ENCODE results near the gene KRTAP10-5. TPM values are rescaled to one million over a fixed set of nuclear protein-coding genes. Genes with fewer than 3 reads are reported as not detected.
"Not testable (repeated sequence)": the region's sequence is repeated elsewhere in the genome, so short reads cannot be mapped to it uniquely, and the experiment has no call there.

The KRTAP10-5 gene
- total and polyA plus RNA-seq, 9 donors, result not detected

- no peaks in the 10 kb centered on the region for H3K4me1 ChIP-seq (ENCODE audit: control insufficient read depth, insufficient read depth, low read length)
- no peak for DNase-seq
- H3K27ac ChIP-seq (ENCODE audit: low read length), result no peak overlapping the region
- WGBS (ENCODE audit: insufficient coverage), result 54% methylated on average over 11 of the region's 22 CpGs
- no peak overlapping the region for H3K4me3 ChIP-seq (ENCODE audit: low read length)
- peaks cover 10% of the 10 kb centered on the region for H3K27me3 ChIP-seq (ENCODE audit: control insufficient read depth, insufficient read depth, low read length)
- peaks cover 25% of the 10 kb centered on the region for H3K9me3 ChIP-seq (replicated peaks; ENCODE audit: control insufficient read depth, low read depth, low read length)
- no peaks in the 10 kb centered on the region for H3K36me3 ChIP-seq (ENCODE audit: control insufficient read depth, insufficient read depth, low read length)
Observed at GRCh38 chr21:44579056-44579832, 1.2 kb downstream of the KRTAP10-5 start.

GRCh38 chr21:44578371-44579055, 1.9 kb downstream of the KRTAP10-5 start:
- DNase-seq, result no peak
- peaks cover 25% of the 10 kb centered on the region for H3K9me3 ChIP-seq (replicated peaks; ENCODE audit: control insufficient read depth, low read depth, low read length)
- 91% methylated on average over 8 of the region's 17 CpGs for WGBS (ENCODE audit: insufficient coverage)
- H3K27ac ChIP-seq (ENCODE audit: low read length), result no peak overlapping the region
- peaks cover 10% of the 10 kb centered on the region for H3K27me3 ChIP-seq (ENCODE audit: control insufficient read depth, insufficient read depth, low read length)
- no peaks in the 10 kb centered on the region for H3K4me1 ChIP-seq (ENCODE audit: control insufficient read depth, insufficient read depth, low read length)
- no peaks in the 10 kb centered on the region for H3K36me3 ChIP-seq (ENCODE audit: control insufficient read depth, insufficient read depth, low read length)
- no peak overlapping the region for H3K4me3 ChIP-seq (ENCODE audit: low read length)

GRCh38 chr21:44576025-44576420, 4.4 kb downstream of the KRTAP10-5 start:
- Histone ChIP-seq H3K36me3 (ENCODE audit: control insufficient read depth, insufficient read depth, low read length) (no peaks in the 10 kb centered on the region), H3K27ac (ENCODE audit: low read length) (no peak overlapping the region), H3K4me1 (ENCODE audit: control insufficient read depth, insufficient read depth, low read length) (no peaks in the 10 kb centered on the region), H3K4me3 (ENCODE audit: low read length) (no peak overlapping the region), H3K9me3 (replicated peaks; ENCODE audit: control insufficient read depth, low read depth, low read length) (peaks cover 21% of the 10 kb centered on the region), H3K27me3 (ENCODE audit: control insufficient read depth, insufficient read depth, low read length) (peaks cover 9% of the 10 kb centered on the region)
- no peak for DNase-seq
- 89% methylated on average over 4 of the region's 10 CpGs for WGBS (ENCODE audit: insufficient coverage)

GRCh38 chr21:44575307-44576024, 4.9 kb downstream of the KRTAP10-5 start:
- H3K9me3 ChIP-seq (replicated peaks; ENCODE audit: control insufficient read depth, low read depth, low read length), result peaks cover 17% of the 10 kb centered on the region
- no peak for DNase-seq
- H3K27me3 ChIP-seq (ENCODE audit: control insufficient read depth, insufficient read depth, low read length), result peaks cover 8% of the 10 kb centered on the region
- H3K4me3 ChIP-seq (ENCODE audit: low read length), result no peak overlapping the region
- H3K4me1 ChIP-seq (ENCODE audit: control insufficient read depth, insufficient read depth, low read length), result no peaks in the 10 kb centered on the region
- WGBS (ENCODE audit: insufficient coverage), result 82% methylated on average over 14 of the region's 20 CpGs
- H3K36me3 ChIP-seq (ENCODE audit: control insufficient read depth, insufficient read depth, low read length), result no peaks in the 10 kb centered on the region
- no peak overlapping the region for H3K27ac ChIP-seq (ENCODE audit: low read length)

GRCh38 chr21:44574457-44575306, 5.7 kb downstream of the KRTAP10-5 start:
- Histone ChIP-seq H3K27ac (ENCODE audit: low read length) (no peak overlapping the region), H3K27me3 (ENCODE audit: control insufficient read depth, insufficient read depth, low read length) (peaks cover 7% of the 10 kb centered on the region), H3K4me1 (ENCODE audit: control insufficient read depth, insufficient read depth, low read length) (no peaks in the 10 kb centered on the region), H3K9me3 (replicated peaks; ENCODE audit: control insufficient read depth, low read depth, low read length) (peaks cover 16% of the 10 kb centered on the region), H3K36me3 (ENCODE audit: control insufficient read depth, insufficient read depth, low read length) (no peaks in the 10 kb centered on the region), H3K4me3 (ENCODE audit: low read length) (no peak overlapping the region)
- 23% methylated on average over 17 of the region's 21 CpGs for WGBS (ENCODE audit: insufficient coverage)
- no peak for DNase-seq

GRCh38 chr21:44573630-44574456, 6.6 kb downstream of the KRTAP10-5 start, which contains the start of gene KRTAP10-4:
KRTAP10-4 (plus strand) TSS chr21:44573729; CDS start chr21:44573759, 30 bp downstream.
- H3K27me3 ChIP-seq (ENCODE audit: control insufficient read depth, insufficient read depth, low read length); H3K27ac ChIP-seq (ENCODE audit: low read length); DNase-seq; H3K4me1 ChIP-seq (ENCODE audit: control insufficient read depth, insufficient read depth, low read length); H3K36me3 ChIP-seq (ENCODE audit: control insufficient read depth, insufficient read depth, low read length); H3K4me3 ChIP-seq (ENCODE audit: low read length): not testable (repeated sequence)
- peaks cover 16% of the 10 kb centered on the region for H3K9me3 ChIP-seq (replicated peaks; ENCODE audit: control insufficient read depth, low read depth, low read length)
- WGBS (ENCODE audit: insufficient coverage), result 58% methylated on average over 11 of the region's 25 CpGs

GRCh38 chr21:44572959-44573583, 7.3 kb downstream of the KRTAP10-5 start:
- DNase-seq, result no peak
- H3K9me3 ChIP-seq (replicated peaks; ENCODE audit: control insufficient read depth, low read depth, low read length), result peaks cover 16% of the 10 kb centered on the region
- WGBS (ENCODE audit: insufficient coverage), result 80% methylated on average over 15 of the region's 15 CpGs
- peaks cover 7% of the 10 kb centered on the region for H3K27me3 ChIP-seq (ENCODE audit: control insufficient read depth, insufficient read depth, low read length)
- no peak overlapping the region for H3K4me3 ChIP-seq (ENCODE audit: low read length)
- peaks cover 11% of the 10 kb centered on the region for H3K4me1 ChIP-seq (ENCODE audit: control insufficient read depth, insufficient read depth, low read length)
- H3K27ac ChIP-seq (ENCODE audit: low read length), result no peak overlapping the region
- no peaks in the 10 kb centered on the region for H3K36me3 ChIP-seq (ENCODE audit: control insufficient read depth, insufficient read depth, low read length)

GRCh38 chr21:44571844-44572782, 8.3 kb downstream of the KRTAP10-5 start:
- WGBS (ENCODE audit: insufficient coverage), result 90% methylated on average over 33 of the region's 40 CpGs
- no peaks in the 10 kb centered on the region for H3K36me3 ChIP-seq (ENCODE audit: control insufficient read depth, insufficient read depth, low read length)
- no peak overlapping the region for H3K27ac ChIP-seq (ENCODE audit: low read length)
- peaks cover 12% of the 10 kb centered on the region for H3K9me3 ChIP-seq (replicated peaks; ENCODE audit: control insufficient read depth, low read depth, low read length)
- H3K27me3 ChIP-seq (ENCODE audit: control insufficient read depth, insufficient read depth, low read length), result peaks cover 7% of the 10 kb centered on the region
- peaks cover 11% of the 10 kb centered on the region for H3K4me1 ChIP-seq (ENCODE audit: control insufficient read depth, insufficient read depth, low read length)
- DNase-seq, result no peak
- no peak overlapping the region for H3K4me3 ChIP-seq (ENCODE audit: low read length)

Data from muscle of leg (tissue), 11 donors.